Cardiac septum (tissue), 1 donor: Measurements from ENCODE around the gene SNX9. TPM values are rescaled to one million over a fixed set of nuclear protein-coding genes. Genes with fewer than 3 reads are reported as not detected.
"Not testable (repeated sequence)": the region's sequence is repeated elsewhere in the genome, so short reads cannot be mapped to it uniquely, and the experiment has no call there.

Experiments used
- DNase-seq: peaks from one replicate; pipeline ENCODE4 v3.0.0-alpha.2; 2020; ENCODE audit warnings: low spot score
- intact Hi-C: fragments of 100-400 bp; cut with DNase I; formaldehyde crosslinking; loops from one replicate; pipeline ENCODE4 v1.14.0; 2022
- total RNA-seq: library from RNA; stranded (reverse); fragmentation: NEBNext Ultra II Directional; extraction: Animal tissue kit (Norgen Biotek cat#: 25700); gene quantifications from one replicate; pipeline ENCODE4 v1.2.1, GENCODE V29; 2021
- donor health status: DM: no; HTN: no; CAD: no.

SNX9 gene
- total RNA-seq, 1 donor from 2014 or later: 34.2 TPM

- DNase-seq: no peak
- intact Hi-C loops: no loop called here
Measured at GRCh38 chr6:157941101-157941863, 118.2 kb downstream of the SNX9 start.

- no peak for DNase-seq
- intact Hi-C loops: no loop called here
Measured at GRCh38 chr6:157942351-157942750, 119.3 kb downstream of the SNX9 start.

GRCh38 chr6:157943249-157943963 is 120.4 kb downstream of the SNX9 start:
- DNase-seq: no peak
- intact Hi-C loops: no loop called here

GRCh38 chr6:157943964-157944283 is 120.9 kb downstream of the SNX9 start:
- intact Hi-C loops: no loop called here
- DNase-seq: no peak

- intact Hi-C loops: no loop called here
- DNase-seq: no peak
Measured at GRCh38 chr6:157944983-157945931, 122.2 kb downstream of the SNX9 start.

GRCh38 chr6:157946053-157946617 is 123.1 kb downstream of the SNX9 start:
- no peak for DNase-seq
- intact Hi-C loops: no loop called here

GRCh38 chr6:157946865-157947532 is 124.0 kb downstream of the SNX9 start:
- intact Hi-C loops: no loop called here
- DNase-seq: no peak

- DNase-seq, intact Hi-C loops: not testable (repeated sequence)
Measured at GRCh38 chr6:157950899-157951298, 127.9 kb downstream of the SNX9 start.

- intact Hi-C loops: no loop called here
- DNase-seq: no peak
Measured at GRCh38 chr6:157951828-157952227, 128.8 kb downstream of the SNX9 start.

- intact Hi-C loops: no loop called here
- no peak for DNase-seq
Measured at GRCh38 chr6:157952861-157953351, 129.9 kb downstream of the SNX9 start.

- intact Hi-C loops: no loop called here
- DNase-seq: no peak
Measured at GRCh38 chr6:157953580-157954091, 130.6 kb downstream of the SNX9 start.

- intact Hi-C loops: no loop called here
Measured at GRCh38 chr6:157954150-157955117, 131.4 kb downstream of the SNX9 start.

GRCh38 chr6:157955675-157956074 is 132.6 kb downstream of the SNX9 start:
- no peak for DNase-seq
- intact Hi-C loops: no loop called here

More at GRCh38 chr6:157954150-157955117, 131.4 kb downstream of the SNX9 start:
- DNase-seq: no peak

- DNase-seq: no peak
- intact Hi-C loops: no loop called here
Measured at GRCh38 chr6:157956171-157956730, 133.2 kb downstream of the SNX9 start.

GRCh38 chr6:157959451-157960227 is 136.6 kb downstream of the SNX9 start:
- intact Hi-C loops: no loop called here

GRCh38 chr6:157961153-157961831 is 138.2 kb downstream of the SNX9 start:
- no peak for DNase-seq
- intact Hi-C loops: no loop called here

More at GRCh38 chr6:157959451-157960227, 136.6 kb downstream of the SNX9 start:
- DNase-seq: no peak
